HG02970 (cell line): ENCODE data around the gene ALB.
"Not testable (repeated sequence)": the region's sequence is repeated elsewhere in the genome, so short reads cannot be mapped to it uniquely, and the experiment has no call there.

ENCODE experiments used
- ATAC-seq: cut with Tn5 transposase; IDR thresholded peaks from one replicate; pipeline ENCODE4 v1.9.1; 2021; ENCODE audit warnings: mild to moderate bottlenecking, moderate library complexity, moderate number of reproducible peaks; ENCODE audit not compliant: unreplicated experiment, low FRiP score

Gene ALB

DNA sequence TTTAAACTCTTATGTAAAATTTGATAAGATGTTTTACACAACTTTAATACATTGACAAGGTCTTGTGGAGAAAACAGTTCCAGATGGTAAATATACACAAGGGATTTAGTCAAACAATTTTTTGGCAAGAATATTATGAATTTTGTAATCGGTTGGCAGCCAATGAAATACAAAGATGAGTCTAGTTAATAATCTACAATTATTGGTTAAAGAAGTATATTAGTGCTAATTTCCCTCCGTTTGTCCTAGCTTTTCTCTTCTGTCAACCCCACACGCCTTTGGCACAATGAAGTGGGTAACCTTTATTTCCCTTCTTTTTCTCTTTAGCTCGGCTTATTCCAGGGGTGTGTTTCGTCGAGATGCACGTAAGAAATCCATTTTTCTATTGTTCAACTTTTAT lies at the start of gene ALB:
Gene ALB, plus strand, starts transcription at position 246 of the 400 bp plus-strand sequence. Its CDS starts 41 bp downstream, at position 287.
- ATAC-seq: no peak

GRCh38 chr4:73357174-73357573 lies 46.9 kb upstream of the ALB start:
- ATAC-seq: not testable (repeated sequence)

DNA sequence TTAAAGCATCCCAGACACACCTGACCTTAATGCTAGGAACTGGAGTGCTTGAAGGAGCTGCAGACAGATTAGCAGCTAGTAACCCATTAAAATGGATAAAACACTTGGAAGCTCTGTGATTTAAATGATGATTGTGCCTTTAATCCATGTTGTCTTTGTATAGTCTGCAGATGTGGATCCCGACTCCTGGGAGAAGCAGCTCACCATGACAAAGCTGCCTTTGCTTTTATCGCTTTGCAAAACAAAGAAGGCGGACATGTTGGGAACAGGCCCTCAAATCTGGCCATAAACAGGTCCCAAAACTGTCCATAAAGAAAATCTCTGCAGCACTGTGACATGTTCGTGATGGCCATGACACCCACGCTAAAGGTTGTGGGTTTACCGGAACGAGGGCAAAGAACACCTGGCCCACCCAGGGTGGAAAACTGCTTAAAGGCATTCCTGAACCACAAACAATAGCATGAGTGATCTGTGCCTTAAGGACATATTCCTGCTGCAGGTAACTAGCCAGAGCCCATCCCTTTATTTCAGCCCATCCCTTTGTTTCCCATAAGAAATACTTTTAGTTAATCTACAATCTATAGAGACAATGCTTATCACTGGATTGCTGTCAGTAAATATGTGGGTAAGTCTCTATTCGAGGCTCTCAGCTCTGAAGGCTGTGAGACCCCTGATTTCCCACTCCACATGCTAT lies 34.4 kb upstream of the ALB start:
- not testable (repeated sequence) for ATAC-seq

- no peak for ATAC-seq
Observed at GRCh38 chr4:73375328-73375741, 28.8 kb upstream of the ALB start.

DNA sequence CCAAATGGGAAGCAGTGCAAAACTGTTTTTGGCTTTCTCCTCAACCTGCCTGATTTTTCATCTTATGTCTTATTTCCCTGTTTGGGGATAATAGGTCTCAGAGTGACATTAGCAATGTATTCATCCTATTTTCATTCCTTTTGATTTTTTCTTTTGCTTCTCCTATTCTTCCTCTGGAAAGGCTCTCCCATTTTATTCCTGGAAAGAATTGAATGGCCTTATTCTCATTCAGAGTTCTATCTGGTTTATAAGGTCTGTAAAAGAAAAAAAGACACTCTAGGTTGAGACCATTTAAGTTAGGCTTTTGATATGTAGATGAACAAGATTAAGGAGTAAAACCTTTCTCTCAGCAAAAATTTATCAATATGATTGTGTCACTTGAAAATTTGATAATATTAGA lies 27.8 kb upstream of the ALB start:
- ATAC-seq: no peak

DNA sequence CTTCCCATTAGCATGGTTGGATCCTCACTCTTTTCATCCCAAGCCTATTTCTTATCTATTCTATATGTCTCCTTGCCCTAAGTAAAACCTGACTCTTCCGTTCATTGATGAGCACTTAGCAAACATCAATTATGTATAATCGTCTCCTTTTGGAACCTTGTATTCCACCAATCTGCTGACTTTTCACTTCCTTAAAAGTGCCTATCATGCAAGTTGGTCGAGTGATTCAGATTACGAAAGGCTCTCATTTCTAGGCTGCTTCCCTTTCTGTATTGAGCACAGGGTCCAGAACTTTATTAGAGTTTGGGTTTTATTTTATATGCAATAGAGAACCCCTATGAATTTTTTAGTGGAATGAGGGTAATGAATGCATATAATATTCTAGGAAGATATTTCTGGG lies 27.1 kb upstream of the ALB start:
- ATAC-seq: no peak

- no peak for ATAC-seq
Observed at GRCh38 chr4:73378887-73379286, 25.2 kb upstream of the ALB start.

- ATAC-seq: no peak
Observed at GRCh38 chr4:73379946-73380345, 24.1 kb upstream of the ALB start.

DNA sequence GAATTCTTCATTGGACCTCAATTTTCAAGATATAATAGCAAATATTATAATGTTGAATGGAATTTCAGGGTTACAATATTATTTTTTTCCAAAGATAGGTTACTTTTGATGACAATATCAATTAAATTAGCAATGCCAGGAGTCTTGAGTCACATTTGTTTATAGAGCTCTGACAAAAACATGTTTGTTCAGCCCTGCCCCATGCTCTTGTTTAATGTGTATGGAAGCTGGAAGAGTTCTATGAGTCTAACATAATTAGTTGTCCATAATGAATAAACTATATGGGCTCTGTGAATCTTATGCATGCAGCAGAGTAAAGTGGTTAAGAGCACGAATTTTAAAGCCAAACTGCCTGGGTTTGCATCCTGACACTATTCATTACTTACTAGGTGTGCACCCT lies 22.9 kb upstream of the ALB start:
- no peak for ATAC-seq

- no peak for ATAC-seq
Observed at GRCh38 chr4:73383452-73383851, 20.6 kb upstream of the ALB start.

GRCh38 chr4:73387552-73387951 lies 16.5 kb upstream of the ALB start:
- ATAC-seq: no peak

GRCh38 chr4:73388887-73389286 lies 15.2 kb upstream of the ALB start:
- ATAC-seq: no peak

GRCh38 chr4:73389663-73390062 lies 14.4 kb upstream of the ALB start:
- not testable (repeated sequence) for ATAC-seq

DNA sequence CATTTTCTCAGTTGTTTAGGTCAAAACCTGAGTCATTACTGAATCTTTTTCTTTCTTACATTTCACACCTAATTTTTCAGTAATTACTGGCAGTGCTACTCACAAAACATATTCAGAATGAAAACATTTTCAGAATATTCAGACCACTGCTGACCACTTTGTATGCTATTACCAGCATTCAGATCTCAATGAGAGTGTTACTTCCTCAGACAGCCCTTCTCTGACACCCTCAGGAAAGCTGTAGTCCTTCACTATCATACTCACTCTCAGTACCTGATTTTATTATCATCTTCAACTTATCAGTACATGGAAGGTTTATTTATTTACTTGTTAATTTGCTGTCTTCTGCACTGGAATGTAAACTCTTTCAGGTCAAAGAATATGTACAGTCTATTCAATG lies 12.3 kb upstream of the ALB start:
- ATAC-seq: no peak

DNA sequence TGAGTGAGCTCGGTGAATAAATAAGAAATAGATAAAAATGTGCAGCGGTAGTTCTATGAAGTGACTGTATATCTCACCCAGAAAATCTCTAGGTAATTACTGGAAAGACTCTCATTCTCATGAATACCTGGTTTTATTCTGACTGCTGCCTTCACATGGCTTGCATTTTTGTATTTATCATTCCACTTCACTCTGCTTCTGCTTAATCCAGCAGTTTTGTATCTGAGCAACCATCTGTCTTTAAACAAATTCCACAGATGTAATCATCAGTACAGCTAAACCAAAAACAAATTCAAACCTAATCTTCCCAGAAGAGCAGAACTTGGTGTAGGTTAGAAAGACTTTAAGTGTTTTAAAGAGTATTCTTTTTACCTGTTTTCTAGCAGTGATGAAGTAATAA lies 11.2 kb upstream of the ALB start:
- ATAC-seq: no peak

DNA sequence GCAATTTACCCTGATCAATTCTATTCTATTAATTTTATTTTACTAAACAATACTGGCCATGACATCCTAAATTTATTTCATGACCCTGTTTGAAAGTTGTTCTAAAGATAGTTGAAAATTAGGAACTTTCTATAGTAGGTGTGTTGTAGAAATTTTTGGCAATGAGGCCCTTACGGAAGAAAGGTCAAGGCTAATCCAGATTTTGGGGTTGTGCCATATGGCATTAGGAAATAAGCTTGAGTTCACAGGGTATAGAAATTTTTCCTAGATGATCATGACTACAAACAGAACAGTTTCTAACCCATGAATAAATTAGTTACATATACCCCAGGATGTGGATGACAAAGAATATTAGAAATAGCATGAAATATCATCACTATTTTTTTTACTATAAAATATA lies 7.8 kb upstream of the ALB start:
- no peak for ATAC-seq

DNA sequence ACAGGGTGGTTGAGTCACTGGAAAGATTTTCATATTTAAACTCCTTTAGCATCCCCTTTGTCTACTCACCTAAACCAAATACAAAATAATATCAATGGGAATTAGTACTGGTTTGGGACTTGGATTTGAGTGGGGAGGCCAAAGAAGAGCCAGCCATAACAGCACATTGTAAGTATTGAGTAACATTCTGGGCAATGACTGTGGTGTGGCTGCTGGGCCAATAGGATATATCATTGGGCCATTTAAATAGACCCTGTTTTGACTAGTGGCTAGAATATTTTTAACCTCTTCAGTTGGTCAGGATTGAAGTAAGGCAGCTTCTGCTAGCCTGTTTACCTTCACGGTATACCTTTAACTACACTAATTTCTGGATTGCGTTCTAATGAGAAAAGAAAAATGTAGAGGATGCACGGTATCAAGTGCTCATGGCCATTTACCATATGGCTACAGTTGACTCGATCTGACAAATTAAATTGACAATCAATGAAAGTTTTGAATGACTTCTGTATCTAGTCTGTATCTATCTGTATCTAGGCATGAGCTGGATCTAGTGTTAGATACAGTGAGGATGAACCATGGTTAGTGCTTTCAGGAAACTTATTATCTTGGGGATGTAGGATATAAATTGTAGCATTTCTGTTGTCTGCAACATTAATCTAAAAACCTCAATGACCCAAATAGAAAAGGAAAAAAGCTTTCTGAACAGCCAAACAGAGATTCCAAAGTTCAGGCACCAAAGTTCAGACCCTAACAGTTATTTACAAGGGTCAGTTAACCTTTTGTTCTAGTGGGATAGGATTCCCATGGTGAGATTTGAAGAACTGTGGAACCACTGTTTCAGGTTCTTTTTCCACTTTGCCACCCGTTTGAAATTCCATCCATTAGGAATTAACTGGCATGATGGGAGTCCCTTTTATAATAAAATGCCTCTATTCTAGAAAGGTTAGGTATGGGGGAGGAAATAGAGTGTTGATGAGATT lies 6.8 kb upstream of the ALB start:
- no peak for ATAC-seq

DNA sequence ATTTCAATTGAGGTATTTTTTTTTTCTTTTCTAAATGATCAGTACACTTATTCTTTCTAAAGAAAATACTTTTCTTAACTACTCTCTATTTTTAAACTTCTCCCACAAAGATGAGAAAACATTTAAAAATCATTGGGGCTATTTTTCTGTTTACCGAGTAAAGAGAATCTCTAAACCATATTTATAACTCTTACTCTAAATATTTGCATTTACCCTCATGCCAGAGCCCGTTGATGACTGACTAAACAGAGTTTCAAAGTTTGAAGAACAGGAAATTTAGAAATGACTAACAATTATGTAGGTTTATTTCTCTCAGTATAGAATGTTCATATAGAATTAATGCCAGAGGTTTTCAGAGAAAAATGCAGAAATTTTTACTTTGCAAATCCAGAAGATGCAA lies 2.7 kb upstream of the ALB start:
- ATAC-seq: no peak

DNA sequence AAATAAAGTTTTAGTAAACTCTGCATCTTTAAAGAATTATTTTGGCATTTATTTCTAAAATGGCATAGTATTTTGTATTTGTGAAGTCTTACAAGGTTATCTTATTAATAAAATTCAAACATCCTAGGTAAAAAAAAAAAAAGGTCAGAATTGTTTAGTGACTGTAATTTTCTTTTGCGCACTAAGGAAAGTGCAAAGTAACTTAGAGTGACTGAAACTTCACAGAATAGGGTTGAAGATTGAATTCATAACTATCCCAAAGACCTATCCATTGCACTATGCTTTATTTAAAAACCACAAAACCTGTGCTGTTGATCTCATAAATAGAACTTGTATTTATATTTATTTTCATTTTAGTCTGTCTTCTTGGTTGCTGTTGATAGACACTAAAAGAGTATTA lies 370 bp downstream of the ALB start:
- ATAC-seq: no peak

DNA sequence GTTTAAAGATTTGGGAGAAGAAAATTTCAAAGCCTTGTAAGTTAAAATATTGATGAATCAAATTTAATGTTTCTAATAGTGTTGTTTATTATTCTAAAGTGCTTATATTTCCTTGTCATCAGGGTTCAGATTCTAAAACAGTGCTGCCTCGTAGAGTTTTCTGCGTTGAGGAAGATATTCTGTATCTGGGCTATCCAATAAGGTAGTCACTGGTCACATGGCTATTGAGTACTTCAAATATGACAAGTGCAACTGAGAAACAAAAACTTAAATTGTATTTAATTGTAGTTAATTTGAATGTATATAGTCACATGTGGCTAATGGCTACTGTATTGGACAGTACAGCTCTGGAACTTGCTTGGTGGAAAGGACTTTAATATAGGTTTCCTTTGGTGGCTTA lies 1.1 kb downstream of the ALB start:
- no peak for ATAC-seq

DNA sequence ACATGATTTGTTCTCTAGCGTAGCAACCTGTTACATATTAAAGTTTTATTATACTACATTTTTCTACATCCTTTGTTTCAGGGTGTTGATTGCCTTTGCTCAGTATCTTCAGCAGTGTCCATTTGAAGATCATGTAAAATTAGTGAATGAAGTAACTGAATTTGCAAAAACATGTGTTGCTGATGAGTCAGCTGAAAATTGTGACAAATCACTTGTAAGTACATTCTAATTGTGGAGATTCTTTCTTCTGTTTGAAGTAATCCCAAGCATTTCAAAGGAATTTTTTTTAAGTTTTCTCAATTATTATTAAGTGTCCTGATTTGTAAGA lies 2.4 kb downstream of the ALB start:
- no peak for ATAC-seq

GRCh38 chr4:73407227-73407673 lies 3.2 kb downstream of the ALB start:
- no peak for ATAC-seq
